GM19372 (cell line): ENCODE results near the gene CLHC1.

Source experiments
- ATAC-seq: cut with Tn5 transposase; IDR thresholded peaks from one replicate; pipeline ENCODE4 v1.9.1; 2021; ENCODE audit warnings: mild to moderate bottlenecking, low read depth, moderate library complexity; ENCODE audit not compliant: unreplicated experiment

Gene CLHC1

DNA sequence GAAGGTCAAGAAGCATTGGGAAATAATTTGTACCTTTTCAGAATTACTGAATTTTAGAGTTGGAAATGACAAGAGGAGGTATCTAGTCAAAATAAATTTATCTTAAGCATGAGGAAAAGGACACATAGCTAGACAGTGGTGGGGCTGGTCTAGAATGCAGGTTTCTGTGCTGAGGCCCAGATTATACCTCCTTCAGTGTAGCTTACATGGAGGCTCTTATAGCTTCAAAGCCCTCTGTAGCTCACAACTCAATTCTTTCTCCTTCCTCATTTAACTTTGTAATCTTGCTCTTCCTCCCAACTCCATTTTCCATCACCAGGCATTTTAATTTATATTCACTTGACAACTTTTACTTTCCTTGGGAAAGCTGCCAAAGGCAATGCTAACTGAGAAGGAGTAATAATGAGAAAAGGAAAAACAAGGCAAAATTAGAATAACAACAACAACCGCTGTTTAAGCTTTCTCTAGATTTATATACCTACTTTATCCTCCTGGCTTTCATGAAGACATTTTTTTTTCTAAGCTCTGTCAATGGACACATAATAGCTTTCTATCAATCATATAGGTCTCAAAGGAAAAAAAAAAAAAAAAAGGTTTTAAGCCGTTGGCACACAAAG, 58.5 kb downstream of the CLHC1 start:
- ATAC-seq = no peak

DNA sequence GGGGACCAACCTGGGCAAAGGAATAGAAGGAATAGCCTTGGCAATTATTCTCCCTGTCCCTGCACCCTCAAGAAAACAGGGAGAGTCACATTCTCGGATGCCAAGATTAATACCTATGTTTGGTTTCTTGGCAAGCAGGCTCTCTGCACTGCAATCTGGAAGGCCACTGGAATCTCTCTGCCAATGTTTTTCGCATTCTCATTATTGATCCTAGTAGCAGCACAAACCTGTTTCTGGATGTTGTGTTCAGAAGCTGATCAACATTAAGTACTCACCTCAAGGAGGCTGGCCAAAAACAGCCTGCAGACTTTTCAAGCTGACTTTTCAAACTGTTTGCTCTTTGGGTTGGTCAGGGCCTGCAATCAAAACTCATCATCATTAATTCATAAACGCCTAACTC, 62.2 kb downstream of the CLHC1 start:
- ATAC-seq = no peak

DNA sequence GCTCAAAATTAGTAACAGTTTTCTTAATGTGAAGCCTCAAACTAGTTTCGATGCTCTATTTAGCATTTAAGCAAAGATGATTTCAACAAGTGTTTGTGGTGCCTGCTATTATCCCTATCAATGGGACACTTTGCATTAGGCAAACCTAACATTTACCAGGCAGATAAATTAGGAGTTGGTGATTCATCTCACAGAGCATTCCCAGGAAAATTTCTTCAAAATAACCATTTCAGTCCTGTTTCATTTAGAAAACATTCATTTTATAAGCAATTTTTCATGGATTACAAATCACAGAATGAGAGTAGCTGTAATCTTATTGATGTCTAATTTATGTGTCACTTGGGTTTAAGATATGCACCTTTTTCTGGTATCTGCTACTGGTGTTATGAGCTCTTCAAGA, 62.7 kb downstream of the CLHC1 start:
- ATAC-seq = no peak

DNA sequence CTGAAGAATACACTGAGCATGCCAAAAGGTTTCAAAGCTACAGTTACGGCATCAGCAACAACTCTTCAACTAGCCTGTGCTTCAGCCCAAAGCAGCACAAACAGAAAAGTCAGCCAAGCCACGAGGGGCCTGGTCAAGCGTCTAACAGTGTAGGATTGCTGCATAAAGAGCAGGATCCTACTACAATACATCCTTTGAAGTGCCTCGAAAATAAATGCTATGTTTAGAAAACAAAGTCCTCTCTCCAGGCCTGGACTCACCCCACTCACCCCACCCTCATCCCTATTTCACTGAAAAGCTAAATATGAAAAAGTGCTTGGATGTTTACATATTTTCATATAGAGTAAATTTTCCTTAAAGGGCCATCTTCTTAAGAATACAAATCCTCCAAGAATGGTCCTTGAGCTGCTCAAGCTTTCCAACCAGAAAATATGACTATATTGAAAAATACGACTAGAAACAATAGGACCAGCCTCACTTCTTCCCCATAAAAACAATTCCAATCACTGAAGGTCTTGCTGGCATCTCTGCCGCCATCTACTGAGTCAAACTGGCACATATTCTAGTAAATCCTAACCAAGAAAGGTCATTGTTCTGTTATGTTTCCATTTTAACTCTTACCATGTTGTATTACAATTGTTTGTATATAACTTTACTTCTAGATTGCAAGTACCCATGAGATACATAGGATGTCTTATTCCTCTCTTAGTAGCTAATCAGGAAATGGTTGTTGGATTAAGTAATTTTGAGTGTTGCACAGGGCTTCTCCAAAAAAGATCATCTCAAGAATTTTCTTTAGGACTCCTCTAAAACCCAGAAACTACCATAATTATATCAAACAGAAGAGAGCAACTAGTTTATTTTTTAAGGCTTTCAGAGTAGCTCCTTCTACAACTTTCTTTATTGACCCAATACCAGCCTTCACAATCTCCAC, 63.6 kb downstream of the CLHC1 start:
- ATAC-seq = no peak

DNA sequence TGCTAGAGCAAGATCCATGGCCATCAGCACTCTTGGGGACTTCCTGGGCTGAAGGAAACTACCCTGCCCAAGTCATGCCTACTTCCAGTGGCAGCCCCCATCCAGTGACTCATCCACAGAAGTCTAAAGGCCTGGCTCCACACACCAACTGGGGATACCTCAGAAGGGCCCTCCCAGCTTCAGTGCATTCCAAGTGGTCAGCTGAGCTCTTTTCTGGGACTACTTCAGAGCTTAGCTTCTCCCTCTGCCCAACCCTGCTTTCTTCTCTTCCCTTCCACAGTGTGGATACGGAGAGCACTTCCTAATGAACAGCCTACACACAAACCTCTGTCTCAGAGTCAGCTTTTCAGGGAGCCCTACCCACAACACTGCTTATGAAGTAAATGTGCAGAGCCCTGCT, 66.5 kb downstream of the CLHC1 start:
- ATAC-seq = no peak

DNA sequence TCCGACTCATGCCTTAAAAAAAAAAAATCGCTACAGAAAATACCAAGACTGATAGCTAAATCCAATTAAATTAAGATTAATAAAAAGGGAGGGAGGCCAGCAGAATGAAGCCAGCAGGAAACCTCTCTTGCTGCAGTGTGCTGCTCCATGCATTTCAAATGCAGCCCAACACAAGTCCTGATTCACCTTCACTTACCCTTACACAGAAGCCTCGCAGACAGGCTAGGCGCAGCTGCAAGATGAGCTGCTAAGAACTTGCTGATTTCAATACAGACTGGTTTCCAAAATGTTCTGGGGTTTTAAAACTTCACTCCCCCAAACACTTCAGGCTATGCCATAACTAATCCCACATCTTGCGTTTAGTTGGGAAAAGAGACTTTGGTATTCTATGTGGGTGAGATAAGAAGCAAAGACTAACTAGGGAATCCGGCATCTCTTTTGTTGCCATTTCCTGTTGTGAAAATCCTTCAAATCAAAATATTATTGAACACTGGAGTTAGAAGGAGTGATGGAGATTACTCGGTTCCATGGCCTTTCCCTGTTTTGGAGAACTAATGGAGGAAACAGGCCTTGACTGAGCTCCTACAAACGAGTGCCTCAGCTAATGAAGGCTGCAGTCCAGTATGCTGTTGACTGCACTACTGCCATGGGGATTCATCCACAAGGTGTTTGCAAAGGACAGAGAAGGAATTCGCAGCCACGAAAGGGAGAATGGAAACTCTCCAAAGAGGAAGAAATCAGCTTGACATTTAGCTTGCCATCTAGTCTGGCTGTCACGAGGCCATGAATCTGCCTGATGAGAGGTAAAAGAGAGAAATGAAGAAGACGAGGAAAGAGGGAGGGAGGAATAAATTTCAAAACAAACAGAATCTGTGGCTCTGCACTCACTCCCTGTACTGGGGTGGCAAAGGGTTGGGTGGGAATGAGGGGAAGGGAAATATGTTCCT, 67.3 kb downstream of the CLHC1 start:
- ATAC-seq = no peak

DNA sequence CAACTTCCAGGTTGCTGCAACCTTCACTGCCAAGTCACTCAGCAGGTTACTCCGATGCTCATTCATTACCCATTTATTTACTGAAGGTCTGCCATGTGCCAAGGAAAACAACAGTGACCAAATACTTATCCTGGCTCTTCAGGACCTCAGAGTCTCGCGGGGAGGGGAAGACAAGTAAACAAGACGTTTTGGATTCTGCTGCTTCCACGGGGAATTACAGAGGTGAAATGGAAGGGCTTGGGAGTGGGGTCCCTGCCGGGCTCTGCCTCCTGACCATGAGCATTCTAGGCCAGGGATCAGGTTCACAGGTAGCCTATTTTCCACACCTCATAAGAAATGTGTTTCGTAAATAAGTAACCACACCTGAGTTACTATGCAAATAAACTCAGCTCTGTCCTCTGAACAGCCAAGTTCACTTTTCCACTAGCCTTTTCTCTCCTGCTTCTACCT, 68.1 kb downstream of the CLHC1 start:
- ATAC-seq = no peak

DNA sequence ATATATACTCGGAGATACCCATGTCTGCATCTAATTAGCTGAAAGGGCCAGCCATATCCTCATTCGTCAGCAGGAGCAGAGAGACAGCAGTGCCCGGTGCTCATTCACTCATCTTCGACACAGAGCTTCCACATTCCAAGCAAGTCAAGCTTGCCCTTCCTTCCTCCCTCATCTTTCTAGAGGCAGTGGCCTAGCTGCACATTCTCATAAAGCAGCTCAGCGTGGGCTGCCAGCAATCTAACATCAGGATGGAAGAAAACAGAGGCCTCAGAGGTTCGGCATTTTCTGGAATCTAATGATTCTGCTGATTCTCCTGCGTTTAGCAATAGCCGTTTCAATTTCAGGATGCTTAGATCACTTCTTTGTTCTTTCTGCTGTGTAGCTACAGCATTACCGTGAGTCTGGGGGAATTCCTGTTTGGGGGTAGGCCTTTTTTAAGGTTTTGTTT, 68.8 kb downstream of the CLHC1 start:
- ATAC-seq = no peak

DNA sequence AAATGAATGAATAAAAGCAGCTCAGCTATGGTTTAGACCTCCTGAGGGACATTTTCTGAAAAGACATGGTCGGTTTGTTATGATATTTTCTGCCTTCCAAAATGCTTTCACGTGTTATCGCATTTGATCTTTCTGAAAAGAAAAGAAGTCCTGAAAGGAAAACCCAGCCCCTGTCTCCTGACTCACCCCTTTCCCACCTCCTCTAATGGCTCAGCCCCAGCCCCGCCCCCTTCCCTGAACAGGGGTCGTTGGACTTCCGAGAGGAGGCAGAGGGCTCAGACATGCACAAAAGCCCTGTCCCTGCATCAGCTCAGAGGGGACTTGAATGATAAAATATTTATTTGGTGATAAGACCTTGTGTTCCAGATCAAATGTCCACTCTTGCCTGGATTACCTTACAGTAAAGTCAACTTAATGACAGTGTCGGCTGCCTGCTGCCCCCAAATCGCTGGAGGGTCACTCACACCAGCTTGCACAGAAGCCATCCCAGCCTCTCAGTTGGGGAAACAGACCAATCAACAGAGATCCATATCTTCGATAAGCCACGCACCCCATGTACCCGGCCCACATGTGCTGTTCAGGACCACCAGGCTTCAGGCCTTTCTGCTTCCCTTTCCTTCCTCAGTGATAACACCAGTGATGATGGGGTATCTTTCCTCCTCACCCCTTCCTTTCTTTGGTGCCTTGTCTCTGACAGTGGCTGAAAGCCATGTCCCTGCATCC, 69.6 kb downstream of the CLHC1 start:
- no peak for ATAC-seq

DNA sequence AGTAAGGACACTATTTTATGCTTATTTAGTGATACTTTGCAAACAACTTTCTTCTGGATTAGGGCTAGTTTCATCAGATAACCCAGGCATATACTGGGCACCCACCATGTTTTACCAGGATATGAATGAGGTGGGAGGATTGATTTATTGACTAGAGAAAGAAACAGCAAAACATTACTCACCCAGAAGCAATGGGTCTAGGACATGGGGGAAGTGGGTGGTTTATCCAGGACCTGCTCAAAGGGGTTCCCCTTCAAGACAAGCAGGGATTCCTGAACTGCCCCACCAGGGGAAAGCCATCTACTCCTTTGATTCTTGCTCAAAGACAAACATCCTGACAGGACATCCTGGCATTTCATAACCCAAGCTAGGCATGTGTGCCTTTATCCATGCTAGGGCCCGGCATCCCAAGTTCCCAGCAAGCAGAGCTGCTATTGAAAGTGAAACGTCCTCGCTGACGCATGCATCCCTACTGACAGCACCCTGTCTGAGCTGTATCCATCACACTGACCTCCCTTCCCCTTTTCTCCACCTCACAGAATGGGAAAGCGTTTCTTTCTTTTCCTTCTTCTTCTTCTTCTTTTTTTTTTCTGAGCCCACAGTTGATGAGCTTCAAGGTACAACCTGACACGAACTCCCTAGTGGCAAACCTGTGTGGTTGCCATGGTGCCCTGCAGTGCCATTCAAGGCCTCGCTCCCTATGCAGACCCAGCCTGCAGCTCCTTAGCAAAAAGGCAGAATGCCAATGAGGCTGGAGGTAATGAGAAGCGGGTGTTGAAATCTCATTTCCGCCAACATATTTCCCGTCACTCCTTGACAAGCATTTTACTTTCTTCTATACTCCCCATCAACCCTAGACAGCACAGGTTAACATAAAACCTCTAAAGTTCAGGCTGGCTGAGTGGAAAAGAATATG, 70.5 kb downstream of the CLHC1 start:
- no peak for ATAC-seq

DNA sequence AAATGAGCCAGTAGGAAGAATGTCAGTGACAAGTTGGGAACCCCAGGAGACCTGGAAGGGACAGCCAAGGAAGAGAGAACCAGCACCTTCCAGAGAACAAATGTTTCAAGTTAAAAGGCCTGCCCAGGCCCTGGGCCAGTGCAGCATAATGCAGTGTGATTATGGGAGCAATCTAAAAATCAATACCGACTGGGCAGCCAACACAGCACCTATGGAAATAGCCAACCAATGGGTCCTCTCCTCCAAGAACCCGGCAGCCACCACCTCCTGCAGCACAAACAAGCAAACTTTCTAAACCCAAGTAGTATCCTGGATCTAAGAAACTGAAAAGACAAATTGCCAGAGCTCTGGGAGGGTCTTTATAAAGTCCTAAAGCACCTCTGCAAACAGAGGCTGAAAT, 71.7 kb downstream of the CLHC1 start:
- no peak for ATAC-seq

DNA sequence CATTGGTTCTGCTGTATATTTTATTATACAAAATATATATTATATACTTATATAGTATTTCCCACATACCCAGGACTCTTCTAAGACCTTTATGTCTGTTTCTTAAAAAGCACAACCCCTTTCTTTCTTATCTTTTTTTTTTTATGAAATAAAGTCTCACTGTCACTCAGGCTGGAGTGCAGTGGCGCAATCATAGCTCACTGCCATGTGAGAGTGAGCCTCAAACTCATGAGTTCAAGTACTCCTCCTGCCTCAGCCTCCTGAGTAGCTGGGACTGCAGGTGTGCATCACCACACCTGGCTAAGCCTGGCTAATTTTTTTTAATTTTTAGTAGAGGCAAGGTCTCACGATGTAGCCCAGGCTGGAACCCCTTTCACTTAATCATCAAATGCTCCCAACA, 72.3 kb downstream of the CLHC1 start:
- no peak for ATAC-seq

DNA sequence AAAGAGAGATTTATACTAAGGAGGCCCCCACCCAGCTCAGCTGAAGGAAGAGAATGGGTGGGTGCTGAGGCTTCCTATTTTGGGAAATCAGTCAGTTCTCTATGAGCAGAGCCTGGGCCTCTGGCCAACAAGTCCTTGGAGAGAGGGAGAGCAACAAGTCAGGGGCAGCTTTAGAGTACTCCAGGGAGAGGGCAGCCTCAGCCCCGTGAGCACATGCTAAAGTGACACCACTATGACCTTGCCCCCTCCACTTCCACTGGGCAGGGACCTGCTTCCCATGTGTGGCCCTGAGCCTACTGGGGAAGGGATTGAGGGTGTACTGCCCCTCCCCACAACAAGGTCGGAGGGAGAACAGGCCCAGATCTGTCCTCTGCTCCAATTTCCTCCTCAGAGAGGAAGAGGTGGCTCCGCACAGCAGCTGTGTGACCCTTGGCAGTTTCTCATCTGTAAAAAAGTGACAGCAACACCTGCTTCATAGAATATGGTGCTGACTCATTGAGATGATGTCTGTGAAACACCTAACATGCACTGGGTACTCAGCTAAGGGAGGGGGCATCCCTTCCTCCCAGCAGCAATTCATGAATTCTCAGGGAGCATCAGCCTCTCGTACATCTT, 72.9 kb downstream of the CLHC1 start:
- ATAC-seq = no peak

DNA sequence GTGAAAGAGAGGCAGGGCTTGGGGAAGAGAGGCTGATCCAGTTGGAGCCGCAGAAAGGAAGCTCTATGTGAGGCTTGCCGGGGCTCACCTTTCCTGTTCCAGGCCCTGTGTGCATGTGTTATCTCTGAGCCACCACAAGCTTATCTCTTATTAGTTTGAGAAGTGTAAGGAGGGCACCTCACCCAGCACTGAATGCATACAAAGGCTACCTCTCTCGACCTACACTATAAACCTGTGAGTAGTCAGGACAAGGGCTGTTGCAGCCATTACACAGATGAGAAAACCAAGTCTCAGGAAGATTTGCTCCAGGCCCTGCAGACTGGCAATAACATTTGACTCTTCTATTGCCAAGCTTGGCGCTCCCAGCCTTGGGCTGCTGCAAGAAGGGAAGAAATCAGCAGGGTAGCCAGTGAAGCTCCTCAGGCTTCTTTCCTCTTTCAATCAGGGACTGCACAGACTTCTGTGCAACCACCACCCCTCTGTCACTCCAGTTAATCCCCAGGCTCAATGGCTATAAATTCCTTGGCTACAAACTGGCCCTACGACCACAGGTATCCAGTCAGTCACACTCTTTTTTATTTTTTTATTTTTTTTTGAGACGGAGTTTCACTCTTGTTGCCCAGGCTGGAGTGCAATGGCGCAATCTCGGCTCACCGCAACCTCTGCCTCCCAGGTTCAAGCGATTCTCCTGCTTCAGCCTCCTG, 73.8 kb downstream of the CLHC1 start:
- ATAC-seq = no peak

DNA sequence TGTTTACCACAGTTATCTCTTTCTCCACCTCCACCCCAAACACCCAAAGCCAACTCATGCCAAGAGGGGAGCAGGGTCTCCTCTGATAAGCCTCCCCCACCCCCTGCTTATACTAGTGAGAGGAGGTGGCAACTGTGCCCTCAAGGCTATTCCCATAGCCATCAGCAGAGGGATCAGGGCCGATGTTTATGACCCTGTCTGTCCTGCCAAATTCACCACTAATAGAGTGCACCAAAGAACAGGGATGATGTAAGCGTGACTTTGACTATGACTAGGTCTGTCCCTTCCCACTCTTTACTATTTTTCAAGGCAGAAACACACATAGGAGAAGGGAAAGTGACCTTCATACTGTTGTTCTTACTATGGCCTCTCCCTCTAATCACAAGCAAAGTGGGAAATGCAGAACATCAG, 74.6 kb downstream of the CLHC1 start:
- no peak for ATAC-seq

DNA sequence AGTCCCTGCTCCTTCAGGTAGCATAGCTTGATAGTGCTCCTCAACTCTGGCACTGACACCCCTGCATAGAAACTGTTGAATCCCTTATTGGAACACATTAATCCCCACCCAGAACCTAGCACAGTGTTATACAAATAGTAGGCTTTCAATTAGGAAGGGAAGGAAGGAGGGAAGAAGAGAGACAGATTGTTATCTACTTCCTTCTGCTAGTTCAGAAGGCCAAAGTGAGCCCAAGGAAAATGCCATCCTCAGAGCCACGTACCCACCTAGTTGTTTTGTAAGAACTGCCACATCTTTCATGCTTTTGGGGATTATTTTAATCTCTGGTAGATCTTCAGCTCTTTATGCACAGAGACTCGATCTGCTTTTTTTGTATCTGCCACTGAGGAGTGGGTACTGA, 75.1 kb downstream of the CLHC1 start:
- ATAC-seq = no peak

DNA sequence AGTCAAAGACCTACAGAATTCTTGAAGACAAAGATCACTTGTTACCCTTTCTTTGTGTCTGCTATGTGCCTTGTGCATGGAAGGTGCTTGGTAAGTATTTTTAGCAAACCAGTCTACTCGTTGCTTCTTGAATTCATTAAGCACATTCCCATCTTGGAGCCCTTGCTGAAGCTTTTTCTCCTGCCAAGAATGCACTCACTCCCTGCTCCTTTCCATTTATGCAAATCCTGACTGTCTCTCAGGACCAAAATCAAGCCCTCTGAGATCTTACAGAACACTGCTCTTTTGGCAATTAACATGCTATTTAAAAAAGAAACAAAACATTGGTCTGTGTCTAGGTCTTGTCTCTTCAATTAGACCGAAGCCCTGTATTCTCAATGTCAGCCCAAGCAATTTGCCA, 75.8 kb downstream of the CLHC1 start:
- ATAC-seq = no peak

DNA sequence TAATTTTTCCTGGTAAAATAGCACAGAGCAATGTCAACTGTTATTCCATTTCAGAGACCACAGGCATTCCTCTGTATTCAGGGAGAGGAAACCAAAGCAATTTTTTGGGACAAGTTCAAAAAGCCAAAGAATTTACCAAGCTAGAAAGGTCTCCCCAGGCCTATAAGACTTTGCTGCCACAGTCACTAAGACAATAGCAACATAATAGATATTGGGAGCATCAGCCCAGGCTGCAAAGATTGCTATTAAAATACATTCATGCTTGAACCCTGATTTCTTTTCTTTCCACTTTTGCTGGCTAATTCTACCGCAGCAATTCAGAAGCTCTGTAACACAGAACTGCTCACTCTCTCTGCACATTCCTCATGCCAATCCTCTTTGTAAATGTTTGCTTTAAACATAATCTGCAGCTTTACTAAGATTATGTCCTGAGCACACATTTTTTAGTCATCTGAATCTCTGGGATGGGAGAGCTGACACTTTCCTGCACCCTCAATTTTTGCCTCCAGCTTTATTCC, 76.3 kb downstream of the CLHC1 start:
- ATAC-seq = no peak
